K562 (cell line): ENCODE data around the gene ABCG1. TPM values are rescaled to one million over a fixed set of nuclear protein-coding genes. Genes with fewer than 3 reads are reported as not detected.

ENCODE experiments used
- ATAC-seq: fragments of 200-7000 bp; cut with Tn5 transposase; 3 replicates; pipeline ENCODE4 v1.9.1; 2020; ENCODE audit warnings: moderate library complexity
- BruUV-seq: library from RNA; stranded (reverse); fragments of 400-500 nt; replicated peaks from 2 replicates; lab custom pipeline; 2021; lab: Mats Ljungman, UMichigan
- CTCF ChIA-PET: fragments of 300-600 bp; formaldehyde crosslinking; extraction: SDS; loops from one replicate; lab custom pipeline; 2021; ENCODE audit warnings: low intra/inter-chr PET ratio; lab: Yijun Ruan, JAX
- POLR2A ChIA-PET: fragments of 300-600, 350-650 bp; sonication (Branson Sonifier 250); formaldehyde crosslinking; extraction: SDS; loops from one replicate; lab custom pipeline; 2021; ENCODE audit warnings: antibody characterized with exemption, inconsistent platforms; lab: Yijun Ruan, JAX
- DNase-seq, 4 experiments: peaks; one replicate each; pipeline versions ENCODE4 v3.0.0 to v3.0.0-alpha.2; 2011 to 2018; ENCODE audit warnings: low spot score in 3 of 4, mixed read lengths in 3 of 4; ENCODE audit errors: extremely low read depth in 1 of 4
- FAIRE-seq: peaks from 2 replicates; lab custom pipeline; 2011; peaks lifted over from hg19 to GRCh38; lab: Jason Lieb, UNC
- H2AFZ ChIP-seq: 2 replicates; pipeline ENCODE4 v1.6.0; 2011; ENCODE audit warnings: low read depth, low read length, control low read depth, inconsistent platforms
- H3K27ac ChIP-seq: fragments of 200-600 bp; 3 replicates; pipeline ENCODE4 v1.8.0; 2011; ENCODE audit warnings: low read depth, mild to moderate bottlenecking, control low read depth, inconsistent platforms, low read length, moderate library complexity, mixed read lengths; ENCODE audit errors: extremely low read depth
- H3K27me3 ChIP-seq, 2 experiments: fragments of 300-600 bp in 1 of 2; 2 replicates in 1 of 2; 3 replicates in 1 of 2; pipeline versions ENCODE4 v1.6.0 to v1.8.0; 2011; ENCODE audit warnings: inconsistent platforms in 2 of 2, low read length in 2 of 2, mild to moderate bottlenecking in 1 of 2, mixed read lengths in 1 of 2, moderate library complexity in 1 of 2; ENCODE audit not compliant: control insufficient read depth in 2 of 2, insufficient read depth in 2 of 2
- H3K36me3 ChIP-seq: fragments of 300-600 bp; 3 replicates; pipeline ENCODE4 v1.8.0; 2011; ENCODE audit warnings: mild to moderate bottlenecking, low read length, inconsistent platforms; ENCODE audit not compliant: control insufficient read depth, insufficient read depth
- H3K4me1 ChIP-seq, 2 experiments: fragments of 200-600 bp in 1 of 2; replicated peaks in 1 of 2; 2 replicates in 1 of 2; 3 replicates in 1 of 2; pipeline versions ENCODE4 v1.5.1 to v1.8.0; 2011; ENCODE audit warnings: inconsistent platforms in 2 of 2, low read length in 2 of 2, mild to moderate bottlenecking in 1 of 2, mixed read lengths in 1 of 2, moderate library complexity in 1 of 2; ENCODE audit not compliant: control insufficient read depth in 2 of 2, insufficient read depth in 2 of 2
- H3K4me2 ChIP-seq: 2 replicates; pipeline ENCODE4 v1.6.1; 2011; ENCODE audit warnings: low read length, control low read depth, inconsistent platforms, mixed read lengths; ENCODE audit not compliant: insufficient read depth
- H3K4me3 ChIP-seq: fragments of 200-600 bp; sonication (generic), shearing (Covaris generic); 2 replicates; pipeline ENCODE4 v1.5.1; 2016; ENCODE audit warnings: control low read depth, inconsistent platforms
- H3K79me2 ChIP-seq: fragments of 200-600 bp; 3 replicates; pipeline ENCODE4 v1.8.0; 2011; ENCODE audit warnings: low read length, inconsistent platforms; ENCODE audit not compliant: control insufficient read depth, insufficient read depth
- H3K9ac ChIP-seq, 2 experiments: 2 replicates each; pipeline versions ENCODE4 v1.6.0 to v1.6.1; 2011; ENCODE audit warnings: low read depth in 2 of 2, low read length in 2 of 2, control low read depth in 1 of 2, inconsistent platforms in 1 of 2, mild to moderate bottlenecking in 1 of 2, mixed read lengths in 1 of 2; ENCODE audit not compliant: insufficient read depth in 1 of 2
- H3K9me1 ChIP-seq: one replicate; pipeline ENCODE4 v1.6.0; 2011; ENCODE audit warnings: inconsistent platforms, mild to moderate bottlenecking, low read length, moderate library complexity; ENCODE audit not compliant: control insufficient read depth, insufficient read depth
- H3K9me3 ChIP-seq: replicated peaks from 2 replicates; pipeline ENCODE4 v1.5.1; 2011; ENCODE audit warnings: low read depth, low read length, inconsistent platforms; ENCODE audit not compliant: control insufficient read depth, insufficient read depth
- H4K20me1 ChIP-seq: replicated peaks from 2 replicates; pipeline ENCODE4 v1.6.1; 2011; ENCODE audit warnings: low read length, inconsistent platforms, mixed read lengths; ENCODE audit not compliant: control insufficient read depth, insufficient read depth
- BDP1 ChIP-seq: IDR thresholded peaks from 3 replicates; pipeline ENCODE4 v1.6.1; 2011; ENCODE audit not compliant: insufficient read length, insufficient read depth
- HDAC2 ChIP-seq: fragments of 450-650 bp; IDR thresholded peaks from 2 replicates; pipeline ENCODE4 v1.6.1; 2016; ENCODE audit warnings: mild to moderate bottlenecking
- HEY1 ChIP-seq: fragments of 250-450 bp; sonication (Bioruptor Pico); IDR thresholded peaks from 2 replicates; pipeline ENCODE4 v1.5.0; 2020; ENCODE audit warnings: mild to moderate bottlenecking, moderate library complexity, borderline replicate concordance
- HNRNPLL ChIP-seq: fragments of 200-400 bp; formaldehyde crosslinking; IDR thresholded peaks from 2 replicates; pipeline ENCODE4 v1.6.1; 2017; ENCODE audit warnings: low read length, low read depth, mild to moderate bottlenecking; ENCODE audit not compliant: poor library complexity, severe bottlenecking
- NRF1 ChIP-seq, 2 experiments: fragments of 450-650 bp; IDR thresholded peaks in 1 of 2; conservative IDR thresholded peaks in 1 of 2; 2 replicates each; pipeline ENCODE4 v1.6.1; 2014; ENCODE audit warnings: mild to moderate bottlenecking in 2 of 2
- RBM22 ChIP-seq: fragments of 200-400 bp; formaldehyde crosslinking; IDR thresholded peaks from 2 replicates; pipeline ENCODE4 v1.6.1; 2018; ENCODE audit warnings: low read length, low read depth; ENCODE audit not compliant: poor library complexity, severe bottlenecking
- TEAD1 ChIP-seq, 2 experiments: fragments of 450-650 bp in 1 of 2; sonication (generic) in 1 of 2; formaldehyde crosslinking; IDR thresholded peaks; 2 replicates each; pipeline versions ENCODE4 v1.4.0 to v1.8.0; 2020 to 2022; ENCODE audit warnings: mild to moderate bottlenecking in 2 of 2, missing genetic modification reagents in 1 of 2
- ZBED1 ChIP-seq: IDR thresholded peaks from 2 replicates; pipeline ENCODE4 v1.6.1; 2014
- ZNF124 ChIP-seq: sonication (generic); formaldehyde crosslinking; IDR thresholded peaks from 2 replicates; pipeline ENCODE4 v1.8.1; 2022; ENCODE audit warnings: missing genetic modification reagents
- ZNF165 ChIP-seq: fragments of 250-450 bp; sonication (Bioruptor Pico); IDR thresholded peaks from 2 replicates; pipeline ENCODE4 v1.4.0; 2020; ENCODE audit warnings: borderline replicate concordance
- WGBS: fragments of 100-300 bp; shearing (Covaris generic); methylation state at CpG from one replicate; pipeline ENCODE4 v1.1.6; 2016; ENCODE audit warnings: low coverage, mixed read lengths; ENCODE audit not compliant: insufficient coverage; ENCODE audit errors: missing lambda C conversion rate; 5-methylcytosine and 5-hydroxymethylcytosine counted together
- in situ Hi-C: fragments of 300-500 bp; cut with MboI; formaldehyde crosslinking; loops from 4 replicates; pipeline ENCODE4 v1.15.0; 2018; ENCODE audit warnings: inconsistent platforms, mixed read lengths
- intact Hi-C: fragments of 100-400 bp; cut with micrococcal nuclease; formaldehyde crosslinking; loops from 2 replicates; pipeline ENCODE4 v1.14.2; 2022
- polyA plus RNA-seq, 8 experiments: library from polyadenylated mRNA; depleted of rRNA in 4 of 8; stranded (reverse) in 5 of 8; unstranded in 3 of 8; fragments of >200 nt; fragmentation: Nextera tagmentation in 2 of 8; fragmentation: Illumina TruSeq in 1 of 8; extraction: Ambion mirVana in 2 of 8; extraction: Trizol in 1 of 8; gene quantifications; 2 replicates each; pipeline versions ENCODE4 v1.2.1 to v1.2.3, GENCODE V29; 2011 to 2014; ENCODE audit warnings: inconsistent platforms in 1 of 8, missing spikeins in 1 of 8
- total RNA-seq, 7 experiments: library from RNA; depleted of rRNA in 6 of 7; stranded (reverse); fragments of >200 nt in 6 of 7; fragmentation: Illumina TruSeq in 2 of 7; extraction: Trizol in 2 of 7; gene quantifications; 2 replicates each; pipeline versions ENCODE4 v1.2.1 to v1.2.3, GENCODE V29; 2011 to 2021; ENCODE audit warnings: low replicate concordance in 1 of 7
- TF ChIP-seq, protein P1 (sequence below): sonication (generic); formaldehyde crosslinking; IDR thresholded peaks from 2 replicates; pipeline ENCODE4 v1.4.0; 2020; ENCODE audit warnings: mild to moderate bottlenecking, missing genetic modification reagents
- TF ChIP-seq, protein P2 (sequence below): fragments of 450-650 bp; IDR thresholded peaks from 2 replicates; pipeline ENCODE4 v1.6.1; 2017; ENCODE audit warnings: mild to moderate bottlenecking, moderate library complexity

ABCG1 gene
- total and polyA plus RNA-seq, 9 of the 15 experiments (the other 6 are each of a cell fraction or from before 2014, with no cell fraction given), result 0.04 to 0.09 TPM; not detected in 7

- TF ChIP-seq ZNF124 (CRISPR knock-in tag) (no peak), TEAD1 (CRISPR knock-in tag; IDR thresholded peaks at IDR 0.05) (no peak), HEY1 (CRISPR knock-in tag) (no peak), ZBED1 (no peak), RBM22 (no peak), ZNF165 (CRISPR knock-in tag) (no peak), HDAC2 (no peak), NRF1 (conservative IDR thresholded peaks at IDR 0.05 in 1 of 2, IDR thresholded peaks at IDR 0.05 in 1 of 2) (no peak), BDP1 (no peak), HNRNPLL (no peak)
- TF ChIP-seq, protein P1, sequence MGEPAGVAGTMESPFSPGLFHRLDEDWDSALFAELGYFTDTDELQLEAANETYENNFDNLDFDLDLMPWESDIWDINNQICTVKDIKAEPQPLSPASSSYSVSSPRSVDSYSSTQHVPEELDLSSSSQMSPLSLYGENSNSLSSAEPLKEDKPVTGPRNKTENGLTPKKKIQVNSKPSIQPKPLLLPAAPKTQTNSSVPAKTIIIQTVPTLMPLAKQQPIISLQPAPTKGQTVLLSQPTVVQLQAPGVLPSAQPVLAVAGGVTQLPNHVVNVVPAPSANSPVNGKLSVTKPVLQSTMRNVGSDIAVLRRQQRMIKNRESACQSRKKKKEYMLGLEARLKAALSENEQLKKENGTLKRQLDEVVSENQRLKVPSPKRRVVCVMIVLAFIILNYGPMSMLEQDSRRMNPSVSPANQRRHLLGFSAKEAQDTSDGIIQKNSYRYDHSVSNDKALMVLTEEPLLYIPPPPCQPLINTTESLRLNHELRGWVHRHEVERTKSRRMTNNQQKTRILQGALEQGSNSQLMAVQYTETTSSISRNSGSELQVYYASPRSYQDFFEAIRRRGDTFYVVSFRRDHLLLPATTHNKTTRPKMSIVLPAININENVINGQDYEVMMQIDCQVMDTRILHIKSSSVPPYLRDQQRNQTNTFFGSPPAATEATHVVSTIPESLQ (CRISPR knock-in tag), result no peak
- TF ChIP-seq, protein P2, sequence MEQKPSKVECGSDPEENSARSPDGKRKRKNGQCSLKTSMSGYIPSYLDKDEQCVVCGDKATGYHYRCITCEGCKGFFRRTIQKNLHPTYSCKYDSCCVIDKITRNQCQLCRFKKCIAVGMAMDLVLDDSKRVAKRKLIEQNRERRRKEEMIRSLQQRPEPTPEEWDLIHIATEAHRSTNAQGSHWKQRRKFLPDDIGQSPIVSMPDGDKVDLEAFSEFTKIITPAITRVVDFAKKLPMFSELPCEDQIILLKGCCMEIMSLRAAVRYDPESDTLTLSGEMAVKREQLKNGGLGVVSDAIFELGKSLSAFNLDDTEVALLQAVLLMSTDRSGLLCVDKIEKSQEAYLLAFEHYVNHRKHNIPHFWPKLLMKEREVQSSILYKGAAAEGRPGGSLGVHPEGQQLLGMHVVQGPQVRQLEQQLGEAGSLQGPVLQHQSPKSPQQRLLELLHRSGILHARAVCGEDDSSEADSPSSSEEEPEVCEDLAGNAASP, result no peak
- 2% methylated on average over 15 of the region's 15 CpGs for WGBS
- no peak overlapping the region for H3K4me3 ChIP-seq
- no peak overlapping the region for H3K4me2 ChIP-seq
- no TSS peak for BruUV-seq
- no peaks in the 10 kb centered on the region for H3K79me2 ChIP-seq
- H3K9me1 ChIP-seq, result no peaks in the 10 kb centered on the region
- peaks cover 28 to 60% of the 10 kb centered on the region in 2 experiments for H3K27me3 ChIP-seq
- FAIRE-seq (no peak), DNase-seq (no peak), ATAC-seq (no peak)
- no peak overlapping the region for H3K27ac ChIP-seq
- no peaks in the 10 kb centered on the region for H3K9me3 ChIP-seq
- peaks cover 6% of the 10 kb centered on the region; the same call in 1 of the 2 replicates for H4K20me1 ChIP-seq
- intact Hi-C loops, result no loop called here
- no peaks in the 10 kb centered on the region for H3K36me3 ChIP-seq
- CTCF ChIA-PET, result no interaction called here
- no peak overlapping the region for H2AFZ ChIP-seq
- in situ Hi-C loops, result no loop called here
- POLR2A ChIA-PET, result interaction anchor here (0.6 to 1.3 kb wide), 4 partner anchors 10 to 213 kb away, joined by 3 to 4 read pairs (median 4); no protein-coding TSS in a partner anchor
- peaks cover 0 to 4% of the 10 kb centered on the region in 2 experiments; a peak in 2 of 5 replicates for H3K4me1 ChIP-seq
- H3K9ac ChIP-seq, result no peak overlapping the region
Measured at GRCh38 chr21:42223826-42224575, 5.1 kb downstream of the ABCG1 start.
